HepG2 (cell line): Measurements from ENCODE around the gene GRID1. TPM values are rescaled to one million over a fixed set of nuclear protein-coding genes. Genes with fewer than 3 reads are reported as not detected.
A peak's percentile ranks its signal among the peaks of the same experiment; 100 is the strongest.

Experiments
- KLF11 ChIP-seq: IDR thresholded peaks from 2 replicates; pipeline ENCODE4 v1.6.1; 2016; ENCODE audit warnings: missing compliant biosample characterization
- KLF12 ChIP-seq: sonication (generic); formaldehyde crosslinking; IDR thresholded peaks from 2 replicates; pipeline ENCODE4 v1.4.0; 2020; ENCODE audit warnings: missing genetic modification reagents, borderline replicate concordance
- MYC ChIP-seq: sonication (generic); formaldehyde crosslinking; IDR thresholded peaks from 2 replicates; pipeline ENCODE4 v1.9.0; 2021; ENCODE audit warnings: missing genetic modification reagents, borderline replicate concordance
- SOX13 ChIP-seq, 3 experiments: fragments of 450-650 bp in 1 of 3; sonication (generic) in 1 of 3; formaldehyde crosslinking in 1 of 3; IDR thresholded peaks in 2 of 3; conservative IDR thresholded peaks in 1 of 3; 2 replicates each; pipeline versions ENCODE4 v1.5.0 to v1.6.1; 2016 to 2020; ENCODE audit warnings: antibody characterized with exemption in 1 of 3, mild to moderate bottlenecking in 1 of 3, missing compliant biosample characterization in 1 of 3, missing genetic modification reagents in 1 of 3, moderate library complexity in 1 of 3
- SPEN ChIP-seq: sonication (generic); formaldehyde crosslinking; IDR thresholded peaks from 2 replicates; pipeline ENCODE4 v1.5.1; 2020; ENCODE audit warnings: low read depth, mild to moderate bottlenecking, missing genetic modification reagents
- ZNF282 ChIP-seq: fragments of 450-650 bp; IDR thresholded peaks from 2 replicates; pipeline ENCODE4 v1.6.1; 2018; ENCODE audit not compliant: partially characterized antibody
- ZNF567 ChIP-seq: sonication (generic); formaldehyde crosslinking; IDR thresholded peaks from 2 replicates; pipeline ENCODE4 v1.8.1; 2023; ENCODE audit warnings: mild to moderate bottlenecking, missing genetic modification reagents, borderline replicate concordance
- polyA plus RNA-seq, 8 experiments: library from polyadenylated mRNA; depleted of rRNA in 3 of 8; stranded (reverse) in 7 of 8; unstranded in 1 of 8; fragments of >200 nt; fragmentation: Illumina TruSeq in 4 of 8; extraction: Trizol in 4 of 8; gene quantifications; 2 replicates each; pipeline versions ENCODE4 v1.2.1 to v1.2.3, GENCODE V29; 2011 to 2016; ENCODE audit warnings: low read depth in 4 of 8, missing spikeins in 1 of 8, mixed read lengths in 1 of 8; ENCODE audit not compliant: insufficient read depth in 1 of 8
- total RNA-seq, 5 experiments: library from RNA; depleted of rRNA; stranded (reverse); fragments of >200 nt; fragmentation: Illumina TruSeq; extraction: Trizol; gene quantifications; 2 replicates each; pipeline ENCODE4 v1.2.3, GENCODE V29; 2016; ENCODE audit warnings: low read depth in 1 of 5
- TF ChIP-seq, protein P1 (sequence below): IDR thresholded peaks from 2 replicates; pipeline ENCODE4 v1.6.1; 2016; ENCODE audit warnings: low read depth, control low read depth
- TF ChIP-seq, protein P2 (sequence below): sonication (generic); formaldehyde crosslinking; conservative IDR thresholded peaks from 2 replicates; pipeline ENCODE4 v1.8.1; 2023; ENCODE audit warnings: missing genetic modification reagents
- TF ChIP-seq, protein P3 (sequence below): sonication (generic); formaldehyde crosslinking; IDR thresholded peaks from 2 replicates; pipeline ENCODE4 v1.4.0; 2020; ENCODE audit warnings: missing genetic modification reagents
- TF ChIP-seq, protein P4 (sequence below): sonication (generic); formaldehyde crosslinking; IDR thresholded peaks from 2 replicates; pipeline ENCODE4 v1.8.1; 2023; ENCODE audit warnings: mild to moderate bottlenecking, missing genetic modification reagents
- TF ChIP-seq, protein P5 (sequence below): sonication (generic); formaldehyde crosslinking; IDR thresholded peaks from 2 replicates; pipeline ENCODE4 v1.5.1; 2020; ENCODE audit warnings: mild to moderate bottlenecking, missing genetic modification reagents, moderate library complexity

Gene GRID1
- total and polyA plus RNA-seq, 2 of the 13 experiments (the other 11 are each of a cell fraction or from before 2014, with no cell fraction given), result 0.05 TPM; not detected in 1

DNA sequence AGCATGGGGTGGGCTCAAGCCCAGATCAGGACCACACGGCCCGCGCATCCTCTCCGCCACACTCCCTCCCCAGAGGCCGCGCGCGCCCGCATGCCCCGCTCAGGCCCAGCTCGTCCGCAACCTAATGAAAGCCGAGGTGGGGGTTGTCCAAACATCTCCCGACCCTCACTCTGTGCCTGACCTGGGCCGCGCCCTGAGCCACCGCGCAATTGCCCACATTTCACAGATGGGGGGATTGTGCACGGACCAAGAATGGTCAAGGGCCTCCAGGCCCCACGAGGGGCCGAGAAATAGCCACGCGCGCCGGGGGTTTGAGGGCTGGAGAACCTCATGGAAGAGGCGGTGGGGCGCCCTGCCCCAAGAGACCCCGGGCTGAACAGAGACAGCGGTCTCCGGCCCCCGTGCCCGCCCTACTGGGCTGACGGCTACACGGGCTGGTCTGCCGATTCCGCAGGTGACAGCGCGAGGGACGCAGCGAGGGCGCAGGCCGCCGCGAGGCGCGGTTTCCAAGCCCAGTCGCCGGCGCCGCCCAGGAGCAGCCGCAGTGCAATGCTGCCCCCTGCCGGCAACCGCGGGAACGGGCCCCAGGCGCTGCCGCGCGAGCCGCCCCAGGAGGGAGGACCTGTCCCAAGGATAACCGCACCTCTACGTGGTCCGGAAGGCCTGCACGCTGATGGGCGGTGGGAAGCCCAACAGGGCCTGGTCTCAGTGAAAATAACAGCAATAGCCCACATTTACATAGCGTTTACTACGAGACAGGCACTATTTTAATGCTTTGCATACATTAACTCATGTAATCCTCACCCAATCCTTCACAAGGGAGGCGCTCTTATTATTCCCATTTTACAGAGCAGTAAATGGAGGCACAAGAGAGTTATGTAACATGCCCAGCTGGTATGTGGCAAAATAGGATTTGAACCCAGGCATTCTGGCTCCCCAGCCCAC, 10.5 kb upstream of the GRID1 start (continued):
- TF ChIP-seq KLF11 (no peak), MYC (0 out of 2 replicates have a peak, but pooled peaks have one; percentile 16), ZNF567 (peak; percentile 59; the same call in 1 of the 2 replicates), KLF12 (CRISPR knock-in tag) (peak; percentile 36; the same call in 1 of the 2 replicates), SPEN (0 out of 2 replicates have a peak, but pooled peaks have one; percentile 31), SOX13 (IDR thresholded peaks at IDR 0.05) (no peak), SOX13 (CRISPR knock-in tag; conservative IDR thresholded peaks at IDR 0.05 in 1 of 2, IDR thresholded peaks at IDR 0.05 in 1 of 2) (peak in 1 of 2 experiments; percentile 15; a peak in 1 of 4 replicates), ZNF282 (no peak)
- TF ChIP-seq, protein P1, sequence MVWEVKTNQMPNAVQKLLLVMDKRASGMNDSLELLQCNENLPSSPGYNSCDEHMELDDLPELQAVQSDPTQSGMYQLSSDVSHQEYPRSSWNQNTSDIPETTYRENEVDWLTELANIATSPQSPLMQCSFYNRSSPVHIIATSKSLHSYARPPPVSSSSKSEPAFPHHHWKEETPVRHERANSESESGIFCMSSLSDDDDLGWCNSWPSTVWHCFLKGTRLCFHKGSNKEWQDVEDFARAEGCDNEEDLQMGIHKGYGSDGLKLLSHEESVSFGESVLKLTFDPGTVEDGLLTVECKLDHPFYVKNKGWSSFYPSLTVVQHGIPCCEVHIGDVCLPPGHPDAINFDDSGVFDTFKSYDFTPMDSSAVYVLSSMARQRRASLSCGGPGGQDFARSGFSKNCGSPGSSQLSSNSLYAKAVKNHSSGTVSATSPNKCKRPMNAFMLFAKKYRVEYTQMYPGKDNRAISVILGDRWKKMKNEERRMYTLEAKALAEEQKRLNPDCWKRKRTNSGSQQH (CRISPR knock-in tag), result no peak
- TF ChIP-seq, protein P2, sequence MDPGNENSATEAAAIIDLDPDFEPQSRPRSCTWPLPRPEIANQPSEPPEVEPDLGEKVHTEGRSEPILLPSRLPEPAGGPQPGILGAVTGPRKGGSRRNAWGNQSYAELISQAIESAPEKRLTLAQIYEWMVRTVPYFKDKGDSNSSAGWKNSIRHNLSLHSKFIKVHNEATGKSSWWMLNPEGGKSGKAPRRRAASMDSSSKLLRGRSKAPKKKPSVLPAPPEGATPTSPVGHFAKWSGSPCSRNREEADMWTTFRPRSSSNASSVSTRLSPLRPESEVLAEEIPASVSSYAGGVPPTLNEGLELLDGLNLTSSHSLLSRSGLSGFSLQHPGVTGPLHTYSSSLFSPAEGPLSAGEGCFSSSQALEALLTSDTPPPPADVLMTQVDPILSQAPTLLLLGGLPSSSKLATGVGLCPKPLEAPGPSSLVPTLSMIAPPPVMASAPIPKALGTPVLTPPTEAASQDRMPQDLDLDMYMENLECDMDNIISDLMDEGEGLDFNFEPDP (CRISPR knock-in tag), result no peak
- TF ChIP-seq, protein P3, sequence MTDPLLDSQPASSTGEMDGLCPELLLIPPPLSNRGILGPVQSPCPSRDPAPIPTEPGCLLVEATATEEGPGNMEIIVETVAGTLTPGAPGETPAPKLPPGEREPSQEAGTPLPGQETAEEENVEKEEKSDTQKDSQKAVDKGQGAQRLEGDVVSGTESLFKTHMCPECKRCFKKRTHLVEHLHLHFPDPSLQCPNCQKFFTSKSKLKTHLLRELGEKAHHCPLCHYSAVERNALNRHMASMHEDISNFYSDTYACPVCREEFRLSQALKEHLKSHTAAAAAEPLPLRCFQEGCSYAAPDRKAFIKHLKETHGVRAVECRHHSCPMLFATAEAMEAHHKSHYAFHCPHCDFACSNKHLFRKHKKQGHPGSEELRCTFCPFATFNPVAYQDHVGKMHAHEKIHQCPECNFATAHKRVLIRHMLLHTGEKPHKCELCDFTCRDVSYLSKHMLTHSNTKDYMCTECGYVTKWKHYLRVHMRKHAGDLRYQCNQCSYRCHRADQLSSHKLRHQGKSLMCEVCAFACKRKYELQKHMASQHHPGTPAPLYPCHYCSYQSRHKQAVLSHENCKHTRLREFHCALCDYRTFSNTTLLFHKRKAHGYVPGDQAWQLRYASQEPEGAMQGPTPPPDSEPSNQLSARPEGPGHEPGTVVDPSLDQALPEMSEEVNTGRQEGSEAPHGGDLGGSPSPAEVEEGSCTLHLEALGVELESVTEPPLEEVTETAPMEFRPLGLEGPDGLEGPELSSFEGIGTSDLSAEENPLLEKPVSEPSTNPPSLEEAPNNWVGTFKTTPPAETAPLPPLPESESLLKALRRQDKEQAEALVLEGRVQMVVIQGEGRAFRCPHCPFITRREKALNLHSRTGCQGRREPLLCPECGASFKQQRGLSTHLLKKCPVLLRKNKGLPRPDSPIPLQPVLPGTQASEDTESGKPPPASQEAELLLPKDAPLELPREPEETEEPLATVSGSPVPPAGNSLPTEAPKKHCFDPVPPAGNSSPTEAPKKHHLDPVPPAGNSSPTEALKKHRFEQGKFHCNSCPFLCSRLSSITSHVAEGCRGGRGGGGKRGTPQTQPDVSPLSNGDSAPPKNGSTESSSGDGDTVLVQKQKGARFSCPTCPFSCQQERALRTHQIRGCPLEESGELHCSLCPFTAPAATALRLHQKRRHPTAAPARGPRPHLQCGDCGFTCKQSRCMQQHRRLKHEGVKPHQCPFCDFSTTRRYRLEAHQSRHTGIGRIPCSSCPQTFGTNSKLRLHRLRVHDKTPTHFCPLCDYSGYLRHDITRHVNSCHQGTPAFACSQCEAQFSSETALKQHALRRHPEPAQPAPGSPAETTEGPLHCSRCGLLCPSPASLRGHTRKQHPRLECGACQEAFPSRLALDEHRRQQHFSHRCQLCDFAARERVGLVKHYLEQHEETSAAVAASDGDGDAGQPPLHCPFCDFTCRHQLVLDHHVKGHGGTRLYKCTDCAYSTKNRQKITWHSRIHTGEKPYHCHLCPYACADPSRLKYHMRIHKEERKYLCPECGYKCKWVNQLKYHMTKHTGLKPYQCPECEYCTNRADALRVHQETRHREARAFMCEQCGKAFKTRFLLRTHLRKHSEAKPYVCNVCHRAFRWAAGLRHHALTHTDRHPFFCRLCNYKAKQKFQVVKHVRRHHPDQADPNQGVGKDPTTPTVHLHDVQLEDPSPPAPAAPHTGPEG, result 0 out of 2 replicates have a peak, but pooled peaks have one; percentile 49
- TF ChIP-seq, protein P4, sequence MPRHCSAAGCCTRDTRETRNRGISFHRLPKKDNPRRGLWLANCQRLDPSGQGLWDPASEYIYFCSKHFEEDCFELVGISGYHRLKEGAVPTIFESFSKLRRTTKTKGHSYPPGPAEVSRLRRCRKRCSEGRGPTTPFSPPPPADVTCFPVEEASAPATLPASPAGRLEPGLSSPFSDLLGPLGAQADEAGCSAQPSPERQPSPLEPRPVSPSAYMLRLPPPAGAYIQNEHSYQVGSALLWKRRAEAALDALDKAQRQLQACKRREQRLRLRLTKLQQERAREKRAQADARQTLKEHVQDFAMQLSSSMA (CRISPR knock-in tag), result 0 out of 2 replicates have a peak, but pooled peaks have one; percentile 72
- TF ChIP-seq, protein P5, sequence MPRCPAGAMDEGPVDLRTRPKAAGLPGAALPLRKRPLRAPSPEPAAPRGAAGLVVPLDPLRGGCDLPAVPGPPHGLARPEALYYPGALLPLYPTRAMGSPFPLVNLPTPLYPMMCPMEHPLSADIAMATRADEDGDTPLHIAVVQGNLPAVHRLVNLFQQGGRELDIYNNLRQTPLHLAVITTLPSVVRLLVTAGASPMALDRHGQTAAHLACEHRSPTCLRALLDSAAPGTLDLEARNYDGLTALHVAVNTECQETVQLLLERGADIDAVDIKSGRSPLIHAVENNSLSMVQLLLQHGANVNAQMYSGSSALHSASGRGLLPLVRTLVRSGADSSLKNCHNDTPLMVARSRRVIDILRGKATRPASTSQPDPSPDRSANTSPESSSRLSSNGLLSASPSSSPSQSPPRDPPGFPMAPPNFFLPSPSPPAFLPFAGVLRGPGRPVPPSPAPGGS (CRISPR knock-in tag), result 0 out of 2 replicates have a peak, but pooled peaks have one; percentile 52
- TF ChIP-seq, all 625 proteins: peak for 79
